H9 (cell line): ENCODE data around the gene MAPT. TPM values are rescaled to one million over a fixed set of nuclear protein-coding genes. Genes with fewer than 3 reads are reported as not detected.

Experiments used
- DNase-seq: peaks from one replicate; pipeline ENCODE4 v3.0.0-alpha.2; 2017
- H2AFZ ChIP-seq: one replicate; pipeline ENCODE4 v1.6.1; 2013; ENCODE audit warnings: mild to moderate bottlenecking, low read length, control low read depth, moderate library complexity
- H2AK5ac ChIP-seq: 2 replicates; pipeline ENCODE4 v1.6.1; 2013; ENCODE audit warnings: low read length, control low read depth, mixed read lengths; ENCODE audit not compliant: insufficient read length
- H2BK120ac ChIP-seq: one replicate; pipeline ENCODE4 v1.6.1; 2013; ENCODE audit warnings: low read depth, mild to moderate bottlenecking, low read length, control low read depth, inconsistent platforms; ENCODE audit not compliant: poor library complexity, severe bottlenecking
- H2BK12ac ChIP-seq: 2 replicates; pipeline ENCODE4 v1.6.1; 2013; ENCODE audit warnings: low read length, control low read depth, mixed read lengths, low read depth; ENCODE audit not compliant: insufficient read length
- H2BK15ac ChIP-seq: 2 replicates; pipeline ENCODE4 v1.6.1; 2013; ENCODE audit warnings: low read depth, low read length, control low read depth
- H2BK20ac ChIP-seq: one replicate; pipeline ENCODE4 v1.6.1; 2013; ENCODE audit warnings: low read depth, mild to moderate bottlenecking, low read length, control low read depth, inconsistent platforms; ENCODE audit not compliant: poor library complexity, severe bottlenecking
- H2BK5ac ChIP-seq: 2 replicates; pipeline ENCODE4 v1.6.1; 2013; ENCODE audit warnings: low read length, control low read depth, mixed read lengths; ENCODE audit not compliant: insufficient read length
- H3K14ac ChIP-seq: 2 replicates; pipeline ENCODE4 v1.6.1; 2013; ENCODE audit warnings: low read length, control low read depth; ENCODE audit not compliant: insufficient read depth
- H3K18ac ChIP-seq: 2 replicates; pipeline ENCODE4 v1.6.1; 2013; ENCODE audit warnings: low read depth, mild to moderate bottlenecking, mixed read lengths, low read length, control low read depth; ENCODE audit not compliant: insufficient read length
- H3K23ac ChIP-seq: 2 replicates; pipeline ENCODE4 v1.6.1; 2013; ENCODE audit warnings: low read length, control low read depth, mixed read lengths, low read depth; ENCODE audit not compliant: insufficient read length
- H3K23me2 ChIP-seq: 2 replicates; pipeline ENCODE4 v1.6.1; 2013; ENCODE audit warnings: low read depth, mild to moderate bottlenecking, mixed read lengths, low read length, control low read depth; ENCODE audit not compliant: insufficient read length, poor library complexity, severe bottlenecking
- H3K27ac ChIP-seq: 2 replicates; pipeline ENCODE4 v1.5.1; 2013; ENCODE audit warnings: low read length, control low read depth, mixed read lengths, low read depth; ENCODE audit not compliant: insufficient read length
- H3K27me3 ChIP-seq: 2 replicates; pipeline ENCODE4 v1.6.1; 2013; ENCODE audit warnings: low read length, control low read depth, inconsistent platforms; ENCODE audit not compliant: insufficient read depth
- H3K4ac ChIP-seq: 2 replicates; pipeline ENCODE4 v1.6.1; 2013; ENCODE audit warnings: low read depth, mild to moderate bottlenecking, control low read depth, inconsistent platforms, low read length, moderate library complexity
- H3K4me1 ChIP-seq: 2 replicates; pipeline ENCODE4 v1.6.1; 2013; ENCODE audit warnings: low read length, control low read depth, inconsistent platforms; ENCODE audit not compliant: insufficient read depth
- H3K4me2 ChIP-seq: 2 replicates; pipeline ENCODE4 v1.6.1; 2013; ENCODE audit warnings: low read length, control low read depth, mixed read lengths; ENCODE audit not compliant: insufficient read length, insufficient read depth
- H3K56ac ChIP-seq: 2 replicates; pipeline ENCODE4 v1.6.1; 2013; ENCODE audit warnings: low read depth, mild to moderate bottlenecking, mixed read lengths, low read length, control low read depth; ENCODE audit not compliant: insufficient read length
- H3K79me1 ChIP-seq: 2 replicates; pipeline ENCODE4 v1.6.1; 2013; ENCODE audit warnings: low read depth, mild to moderate bottlenecking, moderate library complexity, low read length, control low read depth, inconsistent platforms; ENCODE audit not compliant: insufficient read depth, poor library complexity, severe bottlenecking
- H3K79me2 ChIP-seq: 2 replicates; pipeline ENCODE4 v1.6.1; 2013; ENCODE audit warnings: low read length, control low read depth, inconsistent platforms; ENCODE audit not compliant: insufficient read depth
- H3K9ac ChIP-seq: 2 replicates; pipeline ENCODE4 v1.6.1; 2013; ENCODE audit warnings: low read length, control low read depth, mixed read lengths; ENCODE audit not compliant: insufficient read length; ENCODE audit errors: extremely low read depth
- H3K9me3 ChIP-seq: one replicate; pipeline ENCODE4 v1.6.1; 2013; ENCODE audit warnings: low read depth, low read length, inconsistent platforms; ENCODE audit not compliant: control insufficient read depth
- H3T11ph ChIP-seq: one replicate; pipeline ENCODE4 v1.6.1; 2013; ENCODE audit warnings: mild to moderate bottlenecking, low read length, control low read depth, inconsistent platforms
- H4K20me1 ChIP-seq: one replicate; pipeline ENCODE4 v1.6.1; 2013; ENCODE audit not compliant: control insufficient read depth, insufficient read length, insufficient read depth
- H4K5ac ChIP-seq: 2 replicates; pipeline ENCODE4 v1.6.1; 2013; ENCODE audit warnings: low read depth, mild to moderate bottlenecking, mixed read lengths, low read length, control low read depth; ENCODE audit not compliant: insufficient read length
- H4K8ac ChIP-seq: replicated peaks from 2 replicates; pipeline ENCODE4 v1.6.1; 2013; ENCODE audit warnings: low read length, control low read depth, mixed read lengths, low read depth; ENCODE audit not compliant: insufficient read length
- H4K91ac ChIP-seq: 2 replicates; pipeline ENCODE4 v1.6.1; 2013; ENCODE audit warnings: low read depth, mild to moderate bottlenecking, moderate library complexity, mixed read lengths, low read length, control low read depth; ENCODE audit not compliant: insufficient read length
- H3K27ac Mint-ChIP-seq, 3 experiments: 2 replicates in 2 of 3; 3 replicates in 1 of 3; pipeline ENCODE4 v1.8.0; 2020 to 2021; ENCODE audit warnings: mixed read lengths in 3 of 3, mild to moderate bottlenecking in 1 of 3, moderate library complexity in 1 of 3
- H3K27me3 Mint-ChIP-seq: 2 replicates; pipeline ENCODE4 v1.8.0; 2021; ENCODE audit warnings: low read depth, mild to moderate bottlenecking, moderate library complexity, mixed read lengths
- H3K36me3 Mint-ChIP-seq, 3 experiments: 2 replicates in 2 of 3; 3 replicates in 1 of 3; pipeline ENCODE4 v1.8.0; 2020 to 2021; ENCODE audit warnings: low read depth in 3 of 3, mixed read lengths in 3 of 3; ENCODE audit not compliant: insufficient read depth in 1 of 3
- H3K4me1 Mint-ChIP-seq, 2 experiments: 2 replicates each; pipeline ENCODE4 v1.8.0; 2020; ENCODE audit warnings: mixed read lengths in 2 of 2
- H3K4me3 Mint-ChIP-seq, 2 experiments: 2 replicates in 1 of 2; 3 replicates in 1 of 2; pipeline ENCODE4 v1.8.0; 2020 to 2021; ENCODE audit warnings: mild to moderate bottlenecking in 2 of 2, mixed read lengths in 2 of 2, moderate library complexity in 1 of 2
- H3K9me3 Mint-ChIP-seq, 2 experiments: 2 replicates in 1 of 2; 3 replicates in 1 of 2; pipeline ENCODE4 v1.8.0; 2020; ENCODE audit warnings: mild to moderate bottlenecking in 2 of 2, mixed read lengths in 2 of 2, moderate library complexity in 1 of 2
- CTCF ChIP-seq: fragments of 200-600 bp; sonication (generic); conservative IDR thresholded peaks from 3 replicates; pipeline ENCODE4 v1.8.0; 2021; ENCODE audit warnings: antibody characterized with exemption, mild to moderate bottlenecking
- WGBS: extraction: QIAGEN DNeasy Blood & Tissue Kit; methylation state at CpG from one replicate; pipeline ENCODE4 v1.1.7; 2013; ENCODE audit warnings: missing lambda C conversion rate, low lambda C conversion rate, mixed read lengths; ENCODE audit not compliant: insufficient read length; ENCODE audit errors: extremely low coverage; 5-methylcytosine and 5-hydroxymethylcytosine counted together
- total RNA-seq: library from RNA; stranded (reverse); gene quantifications from 2 replicates; pipeline ENCODE4 v1.2.1, GENCODE V29; 2021

Gene MAPT
- total RNA-seq, 1 experiment from 2014 or later = 1.6 TPM

GRCh38 chr17:46038414-46038813 is 144.1 kb downstream of the MAPT start:
- no peak overlapping the region for H2BK15ac ChIP-seq
- peaks cover 41 to 93% (median 90%) of the 10 kb centered on the region in 3 experiments for H3K36me3 Mint-ChIP-seq

More at GRCh38 chr17:46038414-46038813, 144.1 kb downstream of the MAPT start:
- Histone ChIP-seq H3K23ac (no peak overlapping the region), H2BK12ac (no peak overlapping the region), H3K79me1 (no peaks in the 10 kb centered on the region), H4K91ac (no peak overlapping the region), H2BK20ac (no peak overlapping the region), H2BK5ac (no peak overlapping the region), H2AK5ac (no peak overlapping the region), H3K4me2 (no peak overlapping the region), H3K4ac (no peak overlapping the region), H4K8ac (no peak overlapping the region), H3K18ac (no peak overlapping the region), H2BK120ac (no peak overlapping the region), H4K20me1 (no peaks in the 10 kb centered on the region), H3K56ac (no peak overlapping the region), H2AFZ (no peak overlapping the region), H3K27me3 (no peaks in the 10 kb centered on the region), H3K27ac (no peak overlapping the region), H3T11ph (no peak overlapping the region), H3K4me1 (no peaks in the 10 kb centered on the region), H4K5ac (no peak overlapping the region), H3K23me2 (no peaks in the 10 kb centered on the region), H3K9ac (no peak overlapping the region), H3K9me3 (no peaks in the 10 kb centered on the region), H3K14ac (no peak overlapping the region), H3K79me2 (no peaks in the 10 kb centered on the region)
- H3K27ac Mint-ChIP-seq = peak overlapping the region in 1 of 3 experiments; percentile 13; a peak in 2 of 7 replicates
- no peaks in the 10 kb centered on the region for H3K9me3 Mint-ChIP-seq
- H3K4me1 Mint-ChIP-seq = no peaks in the 10 kb centered on the region
- no peak for DNase-seq
- WGBS = no CpG with 5 or more reads among the region's 6 CpGs
- TF ChIP-seq CTCF = no peak
- no peak overlapping the region for H3K4me3 Mint-ChIP-seq
- peaks cover 2% of the 10 kb centered on the region; the same call in 1 of the 2 replicates for H3K27me3 Mint-ChIP-seq
